WTC11 (cell line): ENCODE results near the gene CERS3. TPM values are rescaled to one million over a fixed set of nuclear protein-coding genes. Genes with fewer than 3 reads are reported as not detected.

Experiments
- ATAC-seq: fragments of 200-7000 bp; cut with Tn5 transposase; 2 replicates; pipeline ENCODE4 v1.10.0; 2021; ENCODE audit warnings: mild to moderate bottlenecking, moderate library complexity
- CTCF ChIA-PET: fragments of 300-600 bp; sonication (Branson Sonifier 250); formaldehyde crosslinking; loops from one replicate; lab custom pipeline; 2021; ENCODE audit warnings: antibody characterized with exemption; lab: Charles Lee
- POLR2A ChIA-PET: fragments of 350-600 bp; sonication (Branson Sonifier 250); formaldehyde crosslinking; loops from one replicate; lab custom pipeline; 2021; ENCODE audit warnings: antibody characterized with exemption; lab: Charles Lee
- DNase-seq: peaks from one replicate; pipeline ENCODE4 v3.0.0; 2021; ENCODE audit warnings: low spot score
- H3K27ac Mint-ChIP-seq: 2 replicates; pipeline ENCODE4 v1.8.0; 2021; ENCODE audit warnings: mixed read lengths
- H3K27me3 Mint-ChIP-seq: 2 replicates; pipeline ENCODE4 v1.8.0; 2021; ENCODE audit warnings: low read depth, mild to moderate bottlenecking, moderate library complexity, mixed read lengths
- H3K36me3 Mint-ChIP-seq: 2 replicates; pipeline ENCODE4 v1.8.0; 2021; ENCODE audit warnings: mixed read lengths
- H3K4me1 Mint-ChIP-seq: 2 replicates; pipeline ENCODE4 v1.8.0; 2022; ENCODE audit warnings: mixed read lengths
- H3K4me3 Mint-ChIP-seq: 2 replicates; pipeline ENCODE4 v1.8.0; 2021; ENCODE audit warnings: mild to moderate bottlenecking, moderate library complexity, mixed read lengths
- H3K9me3 Mint-ChIP-seq: 2 replicates; pipeline ENCODE4 v1.8.0; 2021; ENCODE audit warnings: mixed read lengths
- ARID4B ChIP-seq: sonication (generic); formaldehyde crosslinking; IDR thresholded peaks from 2 replicates; pipeline ENCODE4 v1.8.0; 2023; ENCODE audit warnings: missing genetic modification reagents, mild to moderate bottlenecking, borderline replicate concordance
- ETV6 ChIP-seq: sonication (generic); formaldehyde crosslinking; IDR thresholded peaks from 2 replicates; pipeline ENCODE4 v1.8.1; 2022; ENCODE audit warnings: mild to moderate bottlenecking, missing genetic modification reagents
- GRHL2 ChIP-seq: fragments of 250-450 bp; sonication (Bioruptor Pico); IDR thresholded peaks from 2 replicates; pipeline ENCODE4 v1.8.0; 2022; ENCODE audit warnings: mild to moderate bottlenecking, moderate library complexity; ENCODE audit not compliant: insufficient replicate concordance, severe bottlenecking
- HMGA2 ChIP-seq: fragments of 250-450 bp; sonication (Bioruptor Pico); IDR thresholded peaks from 2 replicates; pipeline ENCODE4 v1.4.0; 2021; ENCODE audit warnings: mild to moderate bottlenecking, moderate library complexity
- MAX ChIP-seq: sonication (generic); formaldehyde crosslinking; IDR thresholded peaks from 2 replicates; pipeline ENCODE4 v1.8.0; 2022; ENCODE audit warnings: mild to moderate bottlenecking, missing genetic modification reagents
- NR2C2 ChIP-seq: sonication (generic); formaldehyde crosslinking; IDR thresholded peaks from 2 replicates; pipeline ENCODE4 v1.8.0; 2022; ENCODE audit warnings: mild to moderate bottlenecking, missing genetic modification reagents
- NR3C1 ChIP-seq: sonication (generic); formaldehyde crosslinking; conservative IDR thresholded peaks from 2 replicates; pipeline ENCODE4 v1.8.1; 2023; ENCODE audit warnings: low read depth, mild to moderate bottlenecking, missing genetic modification reagents
- OVOL2 ChIP-seq: fragments of 250-450 bp; sonication (Bioruptor Pico); IDR thresholded peaks from 2 replicates; pipeline ENCODE4 v1.9.0; 2021; ENCODE audit warnings: mild to moderate bottlenecking, borderline replicate concordance
- SMAD4 ChIP-seq: sonication (generic); formaldehyde crosslinking; IDR thresholded peaks from 2 replicates; pipeline ENCODE4 v1.8.0; 2022; ENCODE audit warnings: mild to moderate bottlenecking, missing genetic modification reagents
- ZNF121 ChIP-seq: sonication (generic); formaldehyde crosslinking; IDR thresholded peaks from 2 replicates; pipeline ENCODE4 v1.8.0; 2023; ENCODE audit warnings: missing genetic modification reagents
- ZNF281 ChIP-seq: sonication (generic); formaldehyde crosslinking; IDR thresholded peaks from 2 replicates; pipeline ENCODE4 v1.8.0; 2023; ENCODE audit warnings: mild to moderate bottlenecking, missing genetic modification reagents
- ZNF396 ChIP-seq: fragments of 250-450 bp; sonication (Bioruptor Pico); IDR thresholded peaks from 2 replicates; pipeline ENCODE4 v1.8.0; 2021; ENCODE audit warnings: mild to moderate bottlenecking, moderate library complexity, borderline replicate concordance
- ZNF425 ChIP-seq: fragments of 250-450 bp; sonication (Bioruptor Pico); conservative IDR thresholded peaks from 2 replicates; pipeline ENCODE4 v1.9.0; 2021; ENCODE audit warnings: mild to moderate bottlenecking
- total RNA-seq: library from RNA; stranded (reverse); gene quantifications from 3 replicates; pipeline ENCODE4 v1.2.3, GENCODE V29; 2021
- TF ChIP-seq, protein P1 (sequence below): fragments of 250-450 bp; sonication (Bioruptor Pico); IDR thresholded peaks from 2 replicates; pipeline ENCODE4 v1.8.0; 2021; ENCODE audit warnings: mild to moderate bottlenecking
- TF ChIP-seq, protein P2 (sequence below): sonication (generic); formaldehyde crosslinking; IDR thresholded peaks from 2 replicates; pipeline ENCODE4 v1.8.1; 2023; ENCODE audit warnings: mild to moderate bottlenecking, moderate library complexity, missing genetic modification reagents
- TF ChIP-seq, protein P3 (sequence below): fragments of 200-600 bp; IDR thresholded peaks from 2 replicates; pipeline ENCODE4 v1.8.0; 2022; ENCODE audit warnings: antibody characterized with exemption

CERS3 gene
- total RNA-seq, 1 experiment from 2014 or later, result 0.74 TPM

- TF ChIP-seq MAX (CRISPR knock-in tag) (no peak), HMGA2 (no peak), ETV6 (CRISPR knock-in tag) (no peak)
- TF ChIP-seq, protein P1, sequence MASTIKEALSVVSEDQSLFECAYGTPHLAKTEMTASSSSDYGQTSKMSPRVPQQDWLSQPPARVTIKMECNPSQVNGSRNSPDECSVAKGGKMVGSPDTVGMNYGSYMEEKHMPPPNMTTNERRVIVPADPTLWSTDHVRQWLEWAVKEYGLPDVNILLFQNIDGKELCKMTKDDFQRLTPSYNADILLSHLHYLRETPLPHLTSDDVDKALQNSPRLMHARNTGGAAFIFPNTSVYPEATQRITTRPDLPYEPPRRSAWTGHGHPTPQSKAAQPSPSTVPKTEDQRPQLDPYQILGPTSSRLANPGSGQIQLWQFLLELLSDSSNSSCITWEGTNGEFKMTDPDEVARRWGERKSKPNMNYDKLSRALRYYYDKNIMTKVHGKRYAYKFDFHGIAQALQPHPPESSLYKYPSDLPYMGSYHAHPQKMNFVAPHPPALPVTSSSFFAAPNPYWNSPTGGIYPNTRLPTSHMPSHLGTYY (CRISPR knock-in tag), result no peak
These were observed 3.3 kb downstream of the CERS3 start (continued) for GRCh38 chr15:100525436-100525835.

DNA sequence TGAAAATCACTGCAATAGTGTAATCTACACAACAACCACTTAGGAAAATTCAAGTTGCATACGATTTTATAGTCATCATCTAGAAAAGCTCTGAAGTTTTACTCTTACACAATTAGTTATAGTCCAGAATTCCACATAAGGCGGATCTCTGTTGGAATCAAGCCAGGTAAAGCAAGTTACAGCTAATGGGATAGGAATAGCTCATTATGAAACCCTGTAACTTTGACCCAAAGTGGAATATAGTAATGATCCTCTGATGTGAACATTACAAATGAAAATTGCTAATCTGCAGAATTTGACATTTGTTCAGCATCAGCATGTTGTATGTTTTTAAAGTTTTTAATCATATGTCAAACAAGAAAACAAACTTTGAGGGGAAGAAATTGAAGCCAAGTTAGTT is 4.4 kb downstream of the CERS3 start:
- Mint-ChIP-seq H3K36me3 (peaks cover 3% of the 10 kb centered on the region), H3K27ac (no peak overlapping the region), H3K4me3 (no peak overlapping the region), H3K4me1 (peaks cover 7% of the 10 kb centered on the region), H3K9me3 (peaks cover 16% of the 10 kb centered on the region), H3K27me3 (no peaks in the 10 kb centered on the region)
- POLR2A ChIA-PET, result no interaction called here
- CTCF ChIA-PET, result no interaction called here
- no peak for TF ChIP-seq NR2C2
- DNase-seq (no peak), ATAC-seq (no peak)

DNA sequence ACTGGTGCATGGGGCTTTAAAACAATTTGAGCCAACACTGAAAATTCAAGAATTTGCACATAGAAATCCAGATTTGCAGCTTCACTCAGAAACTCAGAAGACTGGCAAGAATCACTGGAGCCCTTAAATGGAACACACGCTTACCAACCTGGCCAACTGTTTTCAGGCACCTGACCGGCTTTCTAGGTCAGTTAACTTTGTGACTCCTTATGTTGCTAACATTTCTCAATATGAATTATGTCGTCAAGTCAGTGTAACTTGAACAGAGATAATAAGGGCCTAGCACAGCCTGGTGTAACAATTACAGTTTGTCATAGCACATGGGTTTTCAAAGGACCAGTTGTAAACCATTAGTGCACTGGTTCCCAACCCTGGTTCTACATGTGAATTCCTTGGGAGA is 6.8 kb downstream of the CERS3 start:
- Mint-ChIP-seq H3K36me3 (peaks cover 3% of the 10 kb centered on the region), H3K27me3 (no peaks in the 10 kb centered on the region), H3K27ac (no peak overlapping the region), H3K4me1 (peaks cover 7% of the 10 kb centered on the region), H3K9me3 (peaks cover 16% of the 10 kb centered on the region), H3K4me3 (no peak overlapping the region)
- ChIA-PET POLR2A (no interaction called here), CTCF (interaction anchor here (1.9 kb wide), 1 partner anchor 172 kb away, joined by 5 read pairs; no protein-coding TSS in a partner anchor)
- no peak for ATAC-seq
- DNase-seq, result no peak
- TF ChIP-seq ZNF396 (CRISPR knock-in tag) (no peak), NR3C1 (CRISPR knock-in tag) (no peak), GRHL2 (CRISPR knock-in tag) (no peak), ZNF121 (CRISPR knock-in tag) (no peak), ZNF281 (no peak), ZNF425 (CRISPR knock-in tag) (no peak), SMAD4 (CRISPR knock-in tag) (no peak), MAX (CRISPR knock-in tag) (no peak), OVOL2 (CRISPR knock-in tag) (no peak), ARID4B (CRISPR knock-in tag) (no peak)
- TF ChIP-seq, protein P2, sequence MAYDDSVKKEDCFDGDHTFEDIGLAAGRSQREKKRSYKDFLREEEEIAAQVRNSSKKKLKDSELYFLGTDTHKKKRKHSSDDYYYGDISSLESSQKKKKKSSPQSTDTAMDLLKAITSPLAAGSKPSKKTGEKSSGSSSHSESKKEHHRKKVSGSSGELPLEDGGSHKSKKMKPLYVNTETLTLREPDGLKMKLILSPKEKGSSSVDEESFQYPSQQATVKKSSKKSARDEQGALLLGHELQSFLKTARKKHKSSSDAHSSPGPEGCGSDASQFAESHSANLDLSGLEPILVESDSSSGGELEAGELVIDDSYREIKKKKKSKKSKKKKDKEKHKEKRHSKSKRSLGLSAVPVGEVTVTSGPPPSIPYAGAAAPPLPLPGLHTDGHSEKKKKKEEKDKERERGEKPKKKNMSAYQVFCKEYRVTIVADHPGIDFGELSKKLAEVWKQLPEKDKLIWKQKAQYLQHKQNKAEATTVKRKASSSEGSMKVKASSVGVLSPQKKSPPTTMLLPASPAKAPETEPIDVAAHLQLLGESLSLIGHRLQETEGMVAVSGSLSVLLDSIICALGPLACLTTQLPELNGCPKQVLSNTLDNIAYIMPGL, result no peak
- TF ChIP-seq, protein P3, sequence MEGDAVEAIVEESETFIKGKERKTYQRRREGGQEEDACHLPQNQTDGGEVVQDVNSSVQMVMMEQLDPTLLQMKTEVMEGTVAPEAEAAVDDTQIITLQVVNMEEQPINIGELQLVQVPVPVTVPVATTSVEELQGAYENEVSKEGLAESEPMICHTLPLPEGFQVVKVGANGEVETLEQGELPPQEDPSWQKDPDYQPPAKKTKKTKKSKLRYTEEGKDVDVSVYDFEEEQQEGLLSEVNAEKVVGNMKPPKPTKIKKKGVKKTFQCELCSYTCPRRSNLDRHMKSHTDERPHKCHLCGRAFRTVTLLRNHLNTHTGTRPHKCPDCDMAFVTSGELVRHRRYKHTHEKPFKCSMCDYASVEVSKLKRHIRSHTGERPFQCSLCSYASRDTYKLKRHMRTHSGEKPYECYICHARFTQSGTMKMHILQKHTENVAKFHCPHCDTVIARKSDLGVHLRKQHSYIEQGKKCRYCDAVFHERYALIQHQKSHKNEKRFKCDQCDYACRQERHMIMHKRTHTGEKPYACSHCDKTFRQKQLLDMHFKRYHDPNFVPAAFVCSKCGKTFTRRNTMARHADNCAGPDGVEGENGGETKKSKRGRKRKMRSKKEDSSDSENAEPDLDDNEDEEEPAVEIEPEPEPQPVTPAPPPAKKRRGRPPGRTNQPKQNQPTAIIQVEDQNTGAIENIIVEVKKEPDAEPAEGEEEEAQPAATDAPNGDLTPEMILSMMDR, result no peak
